Glutamatergic neuron (in vitro differentiated cells): ENCODE measurements around the gene CPHXL2. TPM values are rescaled to one million over a fixed set of nuclear protein-coding genes. Genes with fewer than 3 reads are reported as not detected.

ENCODE experiments used
- DNase-seq: peaks from one replicate; pipeline ENCODE4 v3.0.0; 2022
- H3K27ac Mint-ChIP-seq: one replicate; pipeline ENCODE4 v1.8.0; 2020; ENCODE audit warnings: mild to moderate bottlenecking, mixed read lengths, inconsistent platforms; ENCODE audit not compliant: unreplicated experiment
- H3K27me3 Mint-ChIP-seq: one replicate; pipeline ENCODE4 v1.8.0; 2020; ENCODE audit warnings: mild to moderate bottlenecking, moderate library complexity, mixed read lengths, inconsistent platforms; ENCODE audit not compliant: unreplicated experiment
- H3K36me3 Mint-ChIP-seq: one replicate; pipeline ENCODE4 v1.8.0; 2020; ENCODE audit warnings: mild to moderate bottlenecking, mixed read lengths, inconsistent platforms; ENCODE audit not compliant: unreplicated experiment
- H3K4me1 Mint-ChIP-seq: one replicate; pipeline ENCODE4 v1.8.0; 2020; ENCODE audit warnings: mild to moderate bottlenecking, low read depth, mixed read lengths, inconsistent platforms; ENCODE audit not compliant: unreplicated experiment
- H3K4me3 Mint-ChIP-seq: one replicate; pipeline ENCODE4 v1.8.0; 2020; ENCODE audit warnings: mild to moderate bottlenecking, mixed read lengths, inconsistent platforms; ENCODE audit not compliant: unreplicated experiment
- H3K9me3 Mint-ChIP-seq: one replicate; pipeline ENCODE4 v1.8.0; 2020; ENCODE audit warnings: mild to moderate bottlenecking, moderate library complexity, mixed read lengths, inconsistent platforms; ENCODE audit not compliant: unreplicated experiment
- total RNA-seq: library from RNA; stranded (reverse); fragmentation: NEBNext Ultra II Directional; extraction: Animal tissue kit (Norgen Biotek cat#: 25700); gene quantifications from one replicate; pipeline ENCODE4 v1.2.1, GENCODE V29; 2021; ENCODE audit not compliant: unreplicated experiment
- TF ChIP-seq, protein P1 (sequence below): fragments of 200-600 bp; sonication (generic); IDR thresholded peaks from one replicate; pipeline ENCODE4 v1.5.0; 2021; ENCODE audit not compliant: partially characterized antibody, unreplicated experiment

The CPHXL2 gene
- total RNA-seq, 1 donor from 2014 or later, result not detected

DNA sequence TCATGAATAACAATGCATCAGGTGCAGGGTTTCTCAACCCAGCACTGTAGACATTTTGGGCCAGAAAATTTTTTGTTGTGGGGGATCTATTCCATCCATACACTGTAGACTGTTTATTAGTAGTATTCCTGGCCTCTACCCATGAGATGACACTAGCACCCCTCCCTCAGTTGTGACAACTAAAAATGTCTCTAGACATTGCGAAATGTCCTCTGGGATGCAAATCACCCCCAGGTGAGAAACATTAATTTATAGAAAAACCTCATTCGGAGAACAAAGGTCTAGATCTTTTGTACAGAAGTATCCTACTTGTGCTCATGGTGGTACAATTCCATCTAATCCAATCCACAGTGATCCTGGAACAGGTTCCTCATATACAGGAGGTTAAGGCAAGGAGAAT, 58.0 kb downstream of the CPHXL2 start:
- no peak for DNase-seq
- Mint-ChIP-seq H3K36me3 (no peaks in the 10 kb centered on the region), H3K4me1 (peaks cover 10% of the 10 kb centered on the region), H3K27ac (no peak overlapping the region), H3K27me3 (peaks cover 4% of the 10 kb centered on the region), H3K9me3 (peaks cover 1% of the 10 kb centered on the region), H3K4me3 (no peak overlapping the region)
- TF ChIP-seq, protein P1, sequence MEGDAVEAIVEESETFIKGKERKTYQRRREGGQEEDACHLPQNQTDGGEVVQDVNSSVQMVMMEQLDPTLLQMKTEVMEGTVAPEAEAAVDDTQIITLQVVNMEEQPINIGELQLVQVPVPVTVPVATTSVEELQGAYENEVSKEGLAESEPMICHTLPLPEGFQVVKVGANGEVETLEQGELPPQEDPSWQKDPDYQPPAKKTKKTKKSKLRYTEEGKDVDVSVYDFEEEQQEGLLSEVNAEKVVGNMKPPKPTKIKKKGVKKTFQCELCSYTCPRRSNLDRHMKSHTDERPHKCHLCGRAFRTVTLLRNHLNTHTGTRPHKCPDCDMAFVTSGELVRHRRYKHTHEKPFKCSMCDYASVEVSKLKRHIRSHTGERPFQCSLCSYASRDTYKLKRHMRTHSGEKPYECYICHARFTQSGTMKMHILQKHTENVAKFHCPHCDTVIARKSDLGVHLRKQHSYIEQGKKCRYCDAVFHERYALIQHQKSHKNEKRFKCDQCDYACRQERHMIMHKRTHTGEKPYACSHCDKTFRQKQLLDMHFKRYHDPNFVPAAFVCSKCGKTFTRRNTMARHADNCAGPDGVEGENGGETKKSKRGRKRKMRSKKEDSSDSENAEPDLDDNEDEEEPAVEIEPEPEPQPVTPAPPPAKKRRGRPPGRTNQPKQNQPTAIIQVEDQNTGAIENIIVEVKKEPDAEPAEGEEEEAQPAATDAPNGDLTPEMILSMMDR, result no peak

DNA sequence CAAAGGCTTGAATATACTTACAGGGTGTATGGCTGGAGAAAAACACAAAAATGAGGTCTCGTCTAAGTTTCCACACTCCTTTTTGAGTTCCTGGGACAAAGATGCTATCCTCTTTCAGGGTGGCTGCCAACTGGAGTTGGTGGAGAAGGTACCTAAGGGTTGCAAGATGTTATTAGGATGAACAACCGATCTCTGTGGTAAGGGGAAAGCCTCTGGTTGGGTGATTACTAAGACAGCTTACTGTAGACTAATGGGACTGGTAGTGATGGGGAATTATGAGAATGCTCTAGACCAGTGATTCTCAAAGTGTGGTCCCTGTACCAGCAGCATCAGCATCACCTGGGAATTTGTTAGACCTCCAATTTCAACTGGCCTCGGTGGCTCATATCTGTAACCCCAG, 59.7 kb downstream of the CPHXL2 start:
- peaks cover 10% of the 10 kb centered on the region for H3K4me1 Mint-ChIP-seq
- H3K4me3 Mint-ChIP-seq, result no peak overlapping the region
- H3K27me3 Mint-ChIP-seq, result peaks cover 2% of the 10 kb centered on the region
- DNase-seq, result no peak
- no peaks in the 10 kb centered on the region for H3K9me3 Mint-ChIP-seq
- H3K27ac Mint-ChIP-seq, result no peak overlapping the region
- no peaks in the 10 kb centered on the region for H3K36me3 Mint-ChIP-seq
- TF ChIP-seq, protein P1, result no peak

DNA sequence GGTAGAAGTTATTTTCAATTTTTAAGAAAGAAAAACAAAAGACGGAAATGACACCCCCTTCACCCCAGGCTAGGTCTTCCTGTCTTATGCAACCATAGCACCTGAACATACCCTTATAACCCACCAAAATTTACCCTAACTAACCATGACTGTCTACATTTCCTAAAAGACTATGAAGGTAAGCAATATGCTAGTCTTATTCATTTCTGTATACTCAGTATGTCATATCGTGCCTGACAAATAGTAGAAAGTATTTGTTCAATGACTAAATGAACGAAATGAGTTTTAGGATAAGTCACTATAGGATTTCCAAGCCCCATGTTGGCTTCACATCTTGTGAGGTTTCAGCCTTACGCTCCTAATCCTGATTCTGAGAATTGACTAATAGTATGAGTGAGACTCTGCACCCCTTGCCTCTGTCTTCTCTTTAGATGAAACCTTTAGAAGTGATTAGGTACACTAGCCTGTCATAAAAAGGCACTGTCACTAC, 60.2 kb downstream of the CPHXL2 start:
- TF ChIP-seq, protein P1, result no peak
- Mint-ChIP-seq H3K4me1 (peaks cover 8% of the 10 kb centered on the region), H3K36me3 (no peaks in the 10 kb centered on the region), H3K27me3 (peaks cover 2% of the 10 kb centered on the region), H3K27ac (no peak overlapping the region), H3K4me3 (no peak overlapping the region), H3K9me3 (no peaks in the 10 kb centered on the region)
- no peak for DNase-seq

DNA sequence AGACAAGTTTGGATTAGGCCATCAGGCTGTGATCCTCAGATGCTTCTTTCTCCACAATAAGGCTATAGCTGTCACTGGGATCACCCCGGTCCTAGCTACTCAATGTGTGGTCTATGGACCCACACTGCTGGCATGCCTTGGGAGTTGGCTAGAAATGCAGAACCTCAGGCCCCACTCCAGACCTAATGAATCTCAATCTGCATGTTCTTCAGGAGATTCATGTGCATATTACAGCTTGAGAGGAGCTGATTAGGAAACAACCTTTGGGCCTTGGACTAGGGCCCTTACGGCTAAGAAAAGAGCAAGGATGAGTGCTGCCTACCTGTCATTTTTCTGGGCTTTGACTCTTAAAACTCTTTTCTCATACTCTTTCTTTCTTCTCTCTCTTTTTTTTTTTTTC, 61.2 kb downstream of the CPHXL2 start:
- no peak overlapping the region for H3K4me3 Mint-ChIP-seq
- H3K27ac Mint-ChIP-seq, result no peak overlapping the region
- TF ChIP-seq, protein P1, result no peak
- no peaks in the 10 kb centered on the region for H3K9me3 Mint-ChIP-seq
- peaks cover 2% of the 10 kb centered on the region for H3K27me3 Mint-ChIP-seq
- DNase-seq, result no peak
- no peaks in the 10 kb centered on the region for H3K36me3 Mint-ChIP-seq
- peaks cover under 1% of the 10 kb centered on the region for H3K4me1 Mint-ChIP-seq

DNA sequence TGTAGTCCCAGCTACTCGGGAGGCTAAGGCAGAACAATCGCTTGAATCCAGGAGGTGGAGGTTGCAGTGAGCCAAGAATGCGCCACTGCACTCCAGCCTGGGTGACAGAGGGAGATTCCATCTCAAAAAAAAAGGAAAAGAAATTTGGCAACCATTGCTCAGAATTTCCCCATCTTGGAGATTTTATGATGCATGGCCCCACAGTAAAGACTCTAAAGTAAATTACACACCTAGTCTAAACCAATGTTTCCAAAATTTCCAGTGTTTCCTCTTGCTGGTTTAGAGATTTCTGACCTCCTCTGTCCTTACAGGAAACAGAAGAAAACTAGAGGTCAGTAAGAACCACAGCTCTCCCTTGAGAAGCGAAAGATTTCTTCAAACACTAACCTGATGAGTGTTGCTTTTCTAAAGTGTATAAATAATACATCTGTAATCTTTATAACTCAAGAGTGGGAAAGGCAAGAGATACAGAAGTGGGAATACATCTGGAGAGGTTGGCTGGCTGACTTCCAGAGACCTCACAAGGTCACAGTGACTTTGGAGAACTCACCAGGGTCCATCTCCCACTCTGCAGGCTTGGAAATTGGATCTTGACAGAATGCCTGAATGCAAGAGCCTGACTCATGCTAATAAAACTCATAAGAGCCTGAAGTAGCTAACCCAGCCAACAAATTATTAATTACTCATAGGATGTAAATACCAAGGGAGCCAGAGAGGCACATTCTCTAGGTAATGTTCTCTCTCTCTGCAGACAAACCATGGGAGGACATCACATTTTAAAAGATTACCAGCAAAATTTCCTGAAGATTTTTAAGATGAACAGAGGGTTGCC, 62.5 kb downstream of the CPHXL2 start:
- Mint-ChIP-seq H3K27me3 (peaks cover under 1% of the 10 kb centered on the region), H3K4me1 (no peaks in the 10 kb centered on the region), H3K4me3 (no peak overlapping the region), H3K27ac (no peak overlapping the region), H3K36me3 (no peaks in the 10 kb centered on the region), H3K9me3 (no peaks in the 10 kb centered on the region)
- TF ChIP-seq, protein P1, result no peak
- DNase-seq, result no peak
